Hematopoietic multipotent progenitor cell treated with erythropoietin and hydrocortisone succinate and interleukin-3 and kit ligand, for 8 days (in vitro differentiated cells): ENCODE measurements around the gene LRP6.
"Not testable (repeated sequence)": the region's sequence is repeated elsewhere in the genome, so short reads cannot be mapped to it uniquely, and the experiment has no call there.

Experiments
- DNase-seq: peaks from one replicate; pipeline ENCODE4 v3.0.0-alpha.2; 2015

LRP6 gene

GRCh38 chr12:12266873-12267741, at the start of gene LRP6:
TSS of gene LRP6 (minus strand) at chr12:12267044. CDS start at chr12:12266735, 309 bp downstream.
- peak; percentile 80 for DNase-seq

- no peak for DNase-seq
Measured at GRCh38 chr12:12315838-12316237, 49.0 kb upstream of the LRP6 start.

- not testable (repeated sequence) for DNase-seq
Measured at GRCh38 chr12:12310695-12311094, 43.9 kb upstream of the LRP6 start.

GRCh38 chr12:12305568-12306300, 38.9 kb upstream of the LRP6 start:
- DNase-seq, result no peak

GRCh38 chr12:12302976-12303375, 36.1 kb upstream of the LRP6 start:
- DNase-seq, result no peak

GRCh38 chr12:12301122-12301521, 34.3 kb upstream of the LRP6 start:
- DNase-seq, result no peak

- no peak for DNase-seq
Measured at GRCh38 chr12:12297201-12297830, 30.5 kb upstream of the LRP6 start.

GRCh38 chr12:12294215-12295005, 27.6 kb upstream of the LRP6 start:
- no peak for DNase-seq

GRCh38 chr12:12290206-12290605, 23.4 kb upstream of the LRP6 start:
- DNase-seq, result no peak

- DNase-seq, result no peak
Measured at GRCh38 chr12:12286441-12286840, 19.6 kb upstream of the LRP6 start.

- DNase-seq, result no peak
Measured at GRCh38 chr12:12282761-12283425, 16.0 kb upstream of the LRP6 start.

- no peak for DNase-seq
Measured at GRCh38 chr12:12282202-12282601, 15.4 kb upstream of the LRP6 start.

GRCh38 chr12:12281134-12281533, 14.3 kb upstream of the LRP6 start:
- DNase-seq, result no peak

- DNase-seq, result no peak
Measured at GRCh38 chr12:12278899-12279298, 12.1 kb upstream of the LRP6 start.

- no peak for DNase-seq
Measured at GRCh38 chr12:12275874-12276273, 9.0 kb upstream of the LRP6 start.

- DNase-seq, result no peak
Measured at GRCh38 chr12:12273291-12273957, 6.6 kb upstream of the LRP6 start.

- DNase-seq, result no peak
Measured at GRCh38 chr12:12272869-12273268, 6.0 kb upstream of the LRP6 start.

- DNase-seq, result no peak
Measured at GRCh38 chr12:12270226-12270625, 3.4 kb upstream of the LRP6 start.

- DNase-seq, result no peak
Measured at GRCh38 chr12:12267742-12268200, 927 bp upstream of the LRP6 start.

- no peak for DNase-seq
Measured at GRCh38 chr12:12266389-12266872, 413 bp downstream of the LRP6 start.
